Prostate gland (tissue), 2 donors: Measurements from ENCODE around the gene C10orf53.

ENCODE experiments used
- CTCF ChIP-seq, 4 experiments: fragments of 200-600 bp in 2 of 4; fragments of 450-650 bp in 2 of 4; sonication (generic) in 2 of 4; IDR thresholded peaks; 1 replicate in 3 of 4; 2 replicates in 1 of 4; pipeline ENCODE4 v1.5.1; 2016 to 2019; ENCODE audit warnings: antibody characterized with exemption in 4 of 4, mild to moderate bottlenecking in 2 of 4, moderate library complexity in 2 of 4
- POLR2A ChIP-seq: fragments of 450-650 bp; IDR thresholded peaks from one replicate; pipeline ENCODE4 v1.6.1; 2016; ENCODE audit warnings: antibody characterized with exemption, mild to moderate bottlenecking
- POLR2AphosphoS5 ChIP-seq: sonication (generic); formaldehyde crosslinking; IDR thresholded peaks from one replicate; pipeline ENCODE4 v1.6.1; 2017; ENCODE audit warnings: antibody characterized with exemption

DNA sequence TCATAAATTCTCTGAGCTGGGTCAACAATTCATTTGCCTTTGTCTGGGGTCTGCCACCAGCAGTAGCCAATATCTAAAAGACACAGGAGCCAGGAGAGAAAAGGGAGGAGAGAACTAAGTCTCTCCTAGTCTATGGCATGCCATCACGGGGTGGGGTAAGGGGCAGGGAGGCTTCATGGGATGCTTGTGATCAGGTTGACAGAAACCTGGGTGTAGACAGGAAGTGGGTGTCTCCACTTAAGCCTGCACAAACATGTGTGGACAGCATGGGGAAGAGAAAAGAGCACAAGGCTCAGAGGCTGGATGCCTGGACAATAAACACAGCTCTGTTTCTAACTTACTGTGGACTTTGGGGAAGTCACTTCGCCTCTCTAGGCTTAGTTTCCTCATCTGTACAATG lies 11.5 kb upstream of the C10orf53 start:
- TF ChIP-seq POLR2AphosphoS5 (no peak), CTCF (IDR thresholded peaks at IDR 0.05) (no peak), POLR2A (no peak)
